NCI-H146 treated with DMSO at 0.1 percent for 48 hours (cell line): Measurements from ENCODE around the gene SULT2B1.
A peak's percentile ranks its signal among the peaks of the same experiment; 100 is the strongest.
"Not testable (repeated sequence)": the region's sequence is repeated elsewhere in the genome, so short reads cannot be mapped to it uniquely, and the experiment has no call there.

Experiments
- DNase-seq: peaks from one replicate; lab custom pipeline; 2025; ENCODE audit not compliant: unreplicated experiment; lab: John Stamatoyannopoulos, UW

Gene SULT2B1

DNA sequence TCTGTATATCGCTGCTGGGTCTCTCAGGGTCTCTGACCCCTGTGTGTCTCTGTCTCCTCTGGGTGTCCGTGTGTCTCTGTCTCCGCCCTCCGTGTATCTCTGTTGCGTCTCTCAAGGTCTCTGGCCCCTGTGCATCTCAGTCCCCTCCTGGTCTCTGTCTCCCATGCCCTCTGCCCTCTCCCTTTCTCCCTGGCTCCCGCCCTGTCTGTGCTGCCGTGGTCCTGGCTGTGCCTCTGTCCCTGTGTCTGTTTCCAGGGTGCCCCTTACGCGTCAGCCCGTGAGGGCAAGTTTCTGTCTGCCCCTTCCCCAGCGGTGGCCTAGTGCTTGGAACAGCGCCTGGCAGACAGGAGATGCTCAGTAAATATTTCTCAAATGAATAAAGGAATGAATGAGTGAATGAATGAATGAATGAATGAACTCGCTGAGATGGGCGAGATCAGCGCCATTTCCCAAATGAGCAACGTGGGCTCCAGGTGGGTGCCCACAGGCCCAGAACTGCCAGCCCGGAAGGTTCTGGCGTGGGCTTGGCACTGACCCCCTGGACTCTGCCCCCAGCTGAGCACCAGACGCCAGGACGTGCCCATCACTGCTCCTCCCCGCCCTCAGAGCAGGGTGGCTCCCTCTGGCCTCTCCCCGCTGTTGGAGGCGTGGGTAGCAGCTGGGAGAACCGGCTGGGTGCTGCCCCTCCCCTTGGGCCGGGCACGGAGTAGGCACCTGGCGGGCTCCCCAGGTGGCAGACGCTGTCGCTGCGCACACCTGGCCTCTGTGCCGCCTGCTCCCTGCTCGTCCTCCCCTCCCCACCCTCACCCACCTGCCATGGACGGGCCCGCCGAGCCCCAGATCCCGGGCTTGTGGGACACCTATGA, at the start of gene SULT2B1:
Gene SULT2B1 (plus strand): TSS at position 736 of the 866 bp plus-strand sequence. CDS start 81 bp downstream, at position 817.
- DNase-seq, result peak; percentile 65

DNA sequence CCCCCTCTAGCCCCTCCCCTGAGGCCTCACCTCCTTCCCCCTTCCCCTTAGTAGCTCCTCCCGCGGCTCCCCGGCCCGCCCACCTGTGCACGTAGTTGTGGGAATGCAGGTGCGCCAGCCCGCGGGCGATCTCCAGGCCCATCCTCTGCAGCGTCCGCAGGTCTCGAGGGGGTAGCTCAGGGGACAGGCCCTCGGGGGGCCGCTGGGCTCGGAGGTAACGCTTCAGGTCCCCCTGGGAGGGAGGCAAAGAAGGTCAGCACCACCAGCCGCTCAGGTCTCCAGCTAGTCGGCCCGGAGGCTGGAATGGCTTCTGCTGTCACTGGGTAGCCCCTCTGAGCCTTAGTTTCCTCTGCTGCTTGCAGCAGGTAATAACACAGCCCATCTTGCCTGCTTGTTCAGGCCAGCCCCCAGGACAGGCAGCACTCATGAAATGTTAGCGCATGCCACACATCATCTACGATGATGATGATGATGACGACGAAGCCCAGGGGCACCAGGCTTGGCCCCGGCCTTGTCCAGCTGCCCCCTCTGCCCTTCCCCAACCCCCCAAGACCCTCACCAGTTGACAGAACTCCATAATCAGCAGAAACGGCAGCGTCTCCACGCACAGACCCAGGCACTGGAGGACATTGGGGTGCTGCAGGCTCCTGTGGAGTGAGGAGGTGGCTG, 49.5 kb upstream of the SULT2B1 start:
- no peak for DNase-seq

DNA sequence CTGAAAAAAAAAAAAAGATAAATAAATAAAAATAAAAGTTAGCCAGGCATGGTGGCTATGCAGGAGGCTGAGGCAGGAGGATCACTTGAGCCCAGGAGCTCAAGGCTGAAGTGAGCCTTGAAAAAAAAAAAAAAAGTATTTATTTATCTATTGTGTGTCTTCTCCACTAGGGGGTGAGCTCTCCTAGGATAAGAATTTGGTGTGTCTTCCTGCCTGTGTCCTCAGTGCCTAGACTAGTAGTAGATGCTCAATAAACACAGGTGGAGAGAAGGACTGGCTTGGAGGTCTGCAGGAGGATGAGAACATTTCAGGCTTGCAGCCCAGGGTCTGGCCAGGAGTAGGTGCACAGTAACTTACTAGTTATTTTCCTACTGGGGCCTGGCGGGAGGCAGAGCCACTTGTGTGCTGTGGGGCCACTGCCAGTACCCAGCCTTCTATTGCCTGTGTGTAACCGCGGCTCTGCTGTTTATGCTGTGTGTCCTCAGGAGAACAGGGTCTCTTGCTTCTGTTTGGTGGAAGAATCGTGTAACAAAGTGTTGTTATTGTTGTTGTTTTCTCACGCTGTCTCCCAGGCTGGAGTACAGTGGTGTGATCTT, 45.7 kb upstream of the SULT2B1 start:
- DNase-seq, result peak; percentile 27

DNA sequence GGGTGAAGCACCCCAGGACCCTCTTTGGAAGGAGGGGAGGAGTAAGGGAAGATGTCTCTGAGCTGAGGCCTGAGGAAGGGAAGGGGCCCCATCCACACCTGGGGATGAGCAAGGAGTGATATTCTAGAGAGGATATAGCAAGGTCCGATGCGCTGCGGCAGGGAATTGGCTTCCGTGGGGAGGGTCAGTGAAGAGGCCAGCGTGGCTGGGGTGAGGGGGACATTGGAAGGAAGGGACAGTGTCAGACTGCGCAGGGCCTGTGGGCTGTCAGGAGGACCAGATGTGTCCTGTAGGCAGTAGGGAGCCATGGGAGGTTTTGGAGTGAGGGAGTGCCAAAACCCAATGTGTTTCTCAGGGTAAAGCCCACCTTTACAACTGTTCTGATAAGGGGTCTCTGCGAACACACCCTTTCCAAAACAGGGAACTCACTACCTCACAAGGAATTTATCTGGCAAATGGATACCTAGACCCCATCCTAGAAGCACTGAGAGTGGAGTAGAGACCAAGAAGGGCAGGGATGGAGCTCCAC, 44.0 kb upstream of the SULT2B1 start:
- no peak for DNase-seq

DNA sequence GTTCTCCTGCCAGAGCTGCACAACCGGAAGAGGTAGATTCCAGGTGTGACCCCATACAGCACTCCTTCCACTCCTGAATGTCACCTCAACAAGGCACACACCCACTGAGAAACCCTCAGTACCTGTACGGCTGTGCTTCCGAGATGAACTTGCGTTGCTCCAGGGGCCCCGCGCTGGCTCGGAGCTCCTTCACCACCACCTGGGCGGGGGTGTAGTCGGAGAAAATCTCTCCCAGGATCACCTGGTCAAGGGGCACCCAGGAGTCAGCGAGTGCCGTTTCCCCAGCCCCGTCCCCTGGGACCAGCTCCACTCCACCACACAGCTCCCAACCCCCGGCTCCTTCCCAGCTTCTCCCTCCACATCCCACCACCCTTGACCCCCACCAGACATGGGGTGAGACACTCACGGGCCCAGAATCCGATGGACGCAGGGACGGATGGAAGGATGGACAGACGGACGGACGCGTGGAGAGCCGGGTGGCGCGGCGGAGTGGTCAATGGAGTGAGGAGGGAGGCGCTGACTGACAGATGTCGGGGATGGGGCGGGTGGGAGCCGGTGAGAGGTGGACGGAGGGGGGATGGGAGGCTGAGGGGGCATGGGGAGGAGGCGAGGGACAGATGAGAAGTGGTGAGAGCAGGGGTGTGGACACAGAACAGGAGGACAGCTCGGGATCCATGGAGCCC, 43.1 kb upstream of the SULT2B1 start:
- no peak for DNase-seq

DNA sequence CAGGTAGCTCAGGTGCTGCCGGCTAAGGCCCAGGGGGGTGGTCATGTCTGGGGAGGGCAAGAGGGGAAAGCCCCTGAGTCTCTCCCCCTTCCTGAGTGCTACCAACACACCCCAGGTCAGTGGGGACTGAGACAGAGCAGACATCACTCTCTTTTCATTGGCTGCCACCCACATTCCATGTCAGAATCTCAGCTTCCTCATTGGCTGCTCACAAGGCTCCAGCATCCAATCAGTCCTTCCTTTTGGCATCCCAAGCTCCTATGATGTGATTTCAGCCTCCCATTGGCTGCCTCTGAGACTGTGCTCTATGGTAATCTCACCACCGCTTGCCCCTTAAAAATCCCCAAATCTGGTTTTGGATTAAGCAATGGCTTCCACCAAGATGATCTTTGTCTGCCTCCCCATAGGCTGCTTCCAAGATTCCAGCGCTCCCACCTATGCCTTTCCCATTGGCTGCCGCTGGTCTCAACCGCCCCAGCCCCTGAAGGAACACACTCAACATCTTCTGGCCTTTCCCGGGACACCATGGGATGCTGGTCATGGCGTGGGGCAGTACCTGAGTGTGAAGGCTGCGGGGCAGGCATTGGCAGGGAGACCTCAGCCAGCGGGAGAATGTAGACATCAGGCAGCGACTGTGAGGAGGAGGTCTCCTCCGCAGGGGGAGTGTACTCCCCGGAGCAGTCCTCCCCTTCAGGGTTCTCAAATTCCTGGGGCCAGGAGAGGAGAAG, 42.3 kb upstream of the SULT2B1 start:
- DNase-seq, result no peak

DNA sequence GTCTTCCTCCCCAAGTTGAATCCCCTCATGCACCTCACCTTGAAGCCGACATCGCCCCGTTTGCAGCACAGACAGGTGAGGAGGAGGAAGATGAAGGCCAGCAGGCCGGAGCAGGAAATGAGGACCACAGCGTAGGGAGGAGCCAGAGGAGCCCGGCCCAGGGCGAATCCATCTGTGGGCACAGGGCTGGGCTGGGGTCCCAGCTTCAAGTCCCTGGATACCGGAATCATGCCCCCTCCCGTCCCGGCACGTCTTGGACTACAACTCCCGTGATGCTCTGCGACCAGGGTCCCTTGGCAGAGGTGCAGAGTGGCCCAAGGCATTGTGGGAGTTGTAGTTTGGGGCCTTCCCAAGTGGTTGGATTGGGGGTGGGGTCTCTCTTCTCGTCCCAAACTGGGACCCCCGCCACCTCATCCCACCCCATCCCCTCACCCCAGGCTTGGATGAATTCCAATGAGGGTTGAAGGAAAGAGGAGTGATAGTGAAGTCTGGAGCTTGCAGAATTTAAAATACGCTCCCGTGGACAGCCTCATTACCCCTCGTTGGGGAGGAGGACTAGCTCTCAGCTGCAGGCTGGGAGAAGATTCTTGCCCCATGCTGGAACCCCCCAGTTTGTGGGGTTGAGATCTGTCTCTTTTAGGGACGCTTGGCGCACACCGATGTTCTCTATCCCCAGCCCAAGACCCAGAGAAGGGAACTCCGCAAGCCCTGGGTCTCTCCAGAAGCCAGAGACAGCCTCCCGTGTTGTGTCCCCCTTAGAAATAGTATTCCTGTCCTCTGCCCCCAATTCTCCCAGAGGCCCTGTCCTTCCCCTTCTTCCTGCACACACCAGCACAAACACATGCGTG, 41.3 kb upstream of the SULT2B1 start:
- peak; percentile 37 for DNase-seq

DNA sequence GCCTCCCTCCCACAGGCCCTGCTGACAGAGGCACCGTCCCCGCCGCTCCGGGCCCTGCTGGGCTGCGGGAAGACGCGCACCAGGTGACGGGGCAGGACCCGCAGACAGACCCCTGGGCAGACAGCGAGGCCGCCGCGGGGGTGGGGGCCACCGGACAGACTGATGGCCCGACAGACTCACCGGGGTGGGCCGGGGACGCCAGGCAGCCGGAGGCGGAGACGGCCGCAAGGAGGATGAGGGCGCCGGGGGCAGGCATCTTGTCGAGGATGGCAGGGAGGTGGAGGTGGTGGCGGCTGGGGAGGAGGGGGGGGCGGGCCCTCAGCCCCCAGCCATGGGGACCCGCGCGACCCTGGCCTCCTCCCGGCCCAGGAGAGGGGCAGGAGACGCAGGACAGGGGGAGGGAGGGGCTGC, 40.6 kb upstream of the SULT2B1 start:
- no peak for DNase-seq

DNA sequence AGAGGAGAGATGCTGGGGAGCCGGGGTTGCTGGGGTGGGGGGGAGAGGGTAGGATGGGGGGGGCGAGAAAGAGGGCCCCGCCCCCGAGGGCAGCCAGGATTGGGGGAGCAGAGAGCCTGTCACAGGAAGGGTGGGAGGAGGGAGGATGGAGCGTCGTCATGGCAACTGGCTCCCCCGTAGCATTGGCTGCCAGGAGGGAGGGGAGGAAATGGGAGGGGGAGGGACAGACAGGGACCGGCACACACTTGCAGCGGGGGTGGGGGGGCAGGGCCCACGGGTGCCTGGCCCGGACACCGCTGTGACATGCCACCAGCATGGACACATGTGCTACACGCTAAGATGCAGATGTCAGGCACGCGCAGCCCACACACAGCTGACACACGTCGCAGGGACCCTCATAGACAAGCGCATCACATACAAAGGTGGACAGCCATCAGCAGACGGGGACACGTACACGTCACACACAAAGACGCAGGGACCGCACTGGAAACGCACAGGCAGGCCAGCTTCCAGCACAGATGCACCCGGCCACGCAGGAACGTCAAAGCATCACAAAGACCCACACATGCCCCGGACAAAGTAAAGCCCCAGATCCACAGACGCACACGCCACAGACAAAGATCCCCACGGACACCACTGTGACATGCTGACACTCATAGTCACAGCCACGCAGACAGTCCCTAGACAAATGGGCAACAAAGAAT, 40.0 kb upstream of the SULT2B1 start, which contains the start of gene LMTK3:
Gene LMTK3 (minus strand): TSS at position 36 of the 704 bp plus-strand sequence. CDS start 259 bp downstream, outside the sequence.
- DNase-seq, result no peak

DNA sequence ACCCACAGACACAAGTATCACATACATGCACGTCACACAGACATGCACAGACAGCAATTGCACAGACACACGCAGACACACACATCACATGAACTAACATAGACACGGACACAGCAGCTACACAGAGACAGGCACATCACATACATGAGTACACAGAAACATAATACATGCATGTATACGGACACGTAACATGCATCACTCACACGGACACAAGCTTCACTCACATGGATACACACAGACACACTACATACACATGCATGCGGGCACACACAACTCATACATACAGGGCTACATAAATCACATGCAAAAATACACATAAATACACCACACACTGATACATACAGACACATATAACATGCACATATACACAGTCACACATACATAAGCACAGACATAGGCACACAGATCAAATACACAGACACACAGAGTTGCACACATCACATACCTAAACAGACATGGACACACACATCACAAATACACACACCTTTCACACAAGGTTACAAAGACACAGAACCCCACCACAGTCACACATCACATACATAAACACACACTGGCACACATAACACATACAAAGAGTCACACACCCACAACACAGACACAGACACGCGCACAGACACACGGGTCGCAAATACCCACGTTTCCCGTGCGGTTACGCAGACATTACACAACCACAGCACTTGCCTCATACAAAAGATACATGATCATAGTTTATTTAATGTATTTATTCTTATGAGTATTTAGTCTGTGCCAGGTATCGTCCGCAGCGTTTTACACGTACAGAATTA, 39.3 kb upstream of the SULT2B1 start:
- DNase-seq, result no peak

DNA sequence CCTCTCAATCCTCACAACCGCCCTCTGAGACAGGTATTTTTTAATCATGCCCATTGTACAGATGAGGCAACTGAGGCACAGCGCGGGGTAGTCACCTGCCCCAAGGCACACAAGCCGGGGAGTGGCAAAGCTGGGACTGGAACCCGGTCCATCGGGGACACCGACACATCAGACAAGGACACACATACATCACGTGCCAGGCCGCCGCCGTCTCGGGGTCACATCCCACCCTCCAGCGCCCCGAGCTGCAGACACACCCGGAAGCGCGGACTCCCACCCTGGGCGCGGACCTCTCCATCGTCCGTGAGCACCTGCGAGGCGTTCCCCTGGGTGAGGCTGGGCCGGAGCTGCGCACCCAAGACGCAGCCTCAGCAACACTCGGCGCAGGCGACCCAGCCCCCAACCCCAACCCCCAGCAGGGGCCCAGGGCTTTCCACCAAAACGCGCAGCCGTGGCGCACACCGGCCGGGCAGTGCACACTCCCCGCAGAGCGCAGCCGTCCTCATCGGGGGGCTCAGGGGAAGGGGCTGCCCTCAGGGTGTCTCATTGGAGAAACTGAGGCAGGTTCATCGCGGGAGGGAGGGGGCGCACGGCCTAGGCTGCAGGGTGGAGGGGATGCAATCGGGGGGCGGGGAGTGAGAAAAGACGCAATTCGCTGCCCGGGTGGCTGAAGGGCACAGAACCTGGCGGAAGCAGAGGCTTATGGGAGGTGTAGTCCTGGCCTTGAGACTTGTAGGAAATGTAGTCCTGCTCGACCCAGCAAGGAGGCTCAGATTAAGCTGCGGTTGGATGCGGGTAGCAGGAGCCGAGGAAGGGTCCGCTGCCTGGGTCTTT, 38.5 kb upstream of the SULT2B1 start:
- DNase-seq, result peak; percentile 79

DNA sequence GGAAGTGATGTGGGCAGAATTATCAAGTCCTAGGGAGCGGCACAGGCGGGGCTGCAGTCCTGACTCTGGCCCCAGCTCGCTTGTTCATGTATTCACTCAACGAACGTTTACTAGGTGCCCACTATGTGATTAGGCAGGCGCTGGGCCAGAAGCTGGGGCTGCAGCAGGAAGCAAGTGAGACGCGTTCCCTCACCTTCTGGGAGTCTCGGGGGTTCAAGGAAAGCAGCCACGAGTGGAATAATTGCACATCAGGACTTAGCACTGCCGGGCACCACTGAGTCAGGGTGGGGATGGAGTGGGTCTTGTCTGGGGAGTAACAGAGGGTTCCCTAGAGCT, 37.9 kb upstream of the SULT2B1 start:
- DNase-seq, result no peak

DNA sequence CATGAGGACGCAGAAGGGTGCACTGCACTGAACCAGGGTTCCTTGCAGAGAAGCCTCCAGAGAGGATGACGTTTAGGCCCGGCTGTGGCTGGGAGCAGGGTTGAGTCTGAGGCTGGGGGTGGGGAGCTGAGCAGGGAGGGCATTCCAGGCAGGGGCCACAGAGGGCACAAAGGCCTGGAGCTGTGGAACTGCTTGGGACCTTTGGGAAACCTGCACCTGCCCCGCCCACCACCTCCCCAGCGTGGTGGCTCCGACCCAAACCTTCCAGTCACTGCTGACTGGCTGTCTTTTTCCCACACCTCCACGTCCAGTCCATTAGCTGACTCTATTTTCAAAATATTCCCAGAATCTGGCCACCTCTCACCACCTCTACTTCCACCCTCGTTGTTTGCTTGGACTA, 35.4 kb upstream of the SULT2B1 start:
- DNase-seq, result no peak

DNA sequence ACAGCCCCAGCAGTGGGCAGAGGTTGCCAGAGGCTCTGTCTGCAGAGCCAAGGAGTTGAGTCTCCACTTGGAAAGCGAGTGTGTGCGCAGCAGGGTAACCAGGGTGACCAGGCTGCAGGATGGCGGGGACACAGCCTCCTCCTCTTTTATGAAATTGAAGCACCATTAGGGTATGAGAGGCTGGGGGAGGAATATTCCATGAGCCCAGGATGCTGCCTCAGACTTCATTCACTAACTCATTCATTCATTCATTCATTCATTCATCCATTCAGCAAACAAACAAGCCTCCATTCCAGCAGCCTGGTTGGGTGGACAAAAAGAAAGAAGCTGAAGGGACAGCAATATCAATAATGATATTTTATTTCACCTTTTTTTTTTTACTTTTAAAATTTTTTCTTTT, 33.8 kb upstream of the SULT2B1 start:
- DNase-seq, result no peak

DNA sequence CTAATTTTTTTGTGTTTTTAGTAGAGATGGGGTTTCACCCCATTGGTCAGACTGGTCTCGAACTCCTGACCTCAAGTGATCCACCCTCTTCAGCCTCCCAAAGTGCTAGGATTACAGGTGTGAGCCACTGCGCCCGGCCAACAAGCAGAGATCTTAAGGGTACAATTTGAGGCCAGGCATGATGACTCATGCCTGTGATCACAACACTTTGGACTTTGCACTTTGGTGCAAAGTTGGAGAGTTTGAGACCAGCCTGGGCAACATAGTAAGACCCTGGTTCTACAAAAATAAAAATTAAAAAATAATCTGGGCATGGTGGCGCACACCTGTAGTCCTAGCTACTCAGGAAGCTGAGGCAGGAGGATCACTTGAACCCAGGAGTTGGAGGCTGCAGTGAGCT, 32.5 kb upstream of the SULT2B1 start:
- not testable (repeated sequence) for DNase-seq

DNA sequence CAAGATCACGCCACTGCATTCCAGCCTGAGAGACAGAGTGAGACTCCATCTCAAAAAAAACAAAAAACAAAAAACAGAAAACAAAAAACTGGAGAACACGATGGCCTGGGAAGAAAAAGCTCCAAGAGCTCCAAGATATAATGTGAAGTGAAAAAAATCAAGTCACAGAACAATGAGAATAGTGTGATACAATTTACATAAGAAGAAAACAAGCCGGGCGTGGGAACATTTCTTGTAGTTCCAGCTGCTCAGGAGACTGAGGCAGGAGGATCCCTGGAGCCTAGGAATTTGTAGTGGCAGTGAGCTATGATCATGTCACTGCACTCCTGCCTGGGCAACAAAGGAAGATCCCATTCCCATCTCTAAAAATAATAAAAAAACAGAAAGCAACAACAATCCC, 31.8 kb upstream of the SULT2B1 start:
- DNase-seq, result no peak

DNA sequence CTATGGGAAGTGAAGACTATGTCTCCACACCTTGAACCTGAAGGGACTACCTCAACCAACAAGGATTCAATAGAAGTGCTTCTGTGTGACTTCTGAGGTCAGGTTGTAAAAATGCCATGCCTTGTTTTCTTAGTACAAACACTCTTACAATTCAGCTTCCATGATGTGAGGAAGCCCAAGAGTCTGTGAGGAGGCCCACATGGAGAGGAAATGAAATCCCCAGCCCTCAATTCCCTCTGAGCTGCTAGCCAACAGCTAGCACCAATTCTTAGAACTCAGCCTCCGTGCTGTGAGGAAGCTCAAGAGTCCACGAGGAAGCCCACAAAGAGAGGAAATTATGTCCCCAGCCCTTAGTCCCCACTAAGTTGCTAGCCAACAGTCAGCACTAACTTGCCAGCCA, 27.8 kb upstream of the SULT2B1 start:
- no peak for DNase-seq
